GM12864 (cell line): ENCODE results near the gene TOE1.
"Not testable (repeated sequence)": the region's sequence is repeated elsewhere in the genome, so short reads cannot be mapped to it uniquely, and the experiment has no call there.

ENCODE experiments used
- DNase-seq: peaks from one replicate; pipeline ENCODE4 v3.0.0-alpha.2; 2011; ENCODE audit warnings: low read depth
- H3K4me3 ChIP-seq: 2 replicates; pipeline ENCODE4 v1.5.1; 2011; ENCODE audit warnings: mild to moderate bottlenecking, low read depth, low read length, control low read depth
- CTCF ChIP-seq: IDR thresholded peaks from 2 replicates; pipeline ENCODE4 v1.5.1; 2011; ENCODE audit warnings: low read depth, mild to moderate bottlenecking, moderate library complexity, low read length, control low read depth, inconsistent platforms; ENCODE audit errors: missing control alignments

TOE1 gene

GRCh38 chr1:45383191-45383590, 43.2 kb downstream of the TOE1 start:
- DNase-seq, result no peak
- TF ChIP-seq CTCF, result no peak
- no peak overlapping the region for H3K4me3 ChIP-seq

GRCh38 chr1:45384213-45384612, 44.2 kb downstream of the TOE1 start:
- not testable (repeated sequence) for H3K4me3 ChIP-seq, DNase-seq

GRCh38 chr1:45385302-45385701, 45.3 kb downstream of the TOE1 start:
- H3K4me3 ChIP-seq, result no peak overlapping the region
- no peak for TF ChIP-seq CTCF
- DNase-seq, result no peak

- H3K4me3 ChIP-seq, result no peak overlapping the region
- no peak for DNase-seq
- no peak for TF ChIP-seq CTCF
Measured at GRCh38 chr1:45386219-45386618, 46.2 kb downstream of the TOE1 start.
